ENCODE data around the gene OVCH1.

- TF ChIP-seq CTCF (IDR thresholded peaks at IDR 0.05 in 4 of 5, conservative IDR thresholded peaks at IDR 0.05 in 1 of 5) (no peak), POLR2A (IDR thresholded peaks at IDR 0.05) (no peak)
Observed at GRCh38 chr12:29537298-29537697, 39.8 kb upstream of the OVCH1 start.
